IMR-90 (cell line): Measurements from ENCODE around the gene ZFR2. TPM values are rescaled to one million over a fixed set of nuclear protein-coding genes. Genes with fewer than 3 reads are reported as not detected.

Source experiments
- ATAC-seq: fragments of 200-7000 bp; cut with Tn5 transposase; 2 replicates; pipeline ENCODE4 v1.9.1; 2020; ENCODE audit warnings: low read depth, mild to moderate bottlenecking, moderate library complexity
- BruUV-seq: library from RNA; stranded (reverse); fragments of 400-500 nt; replicated peaks from 2 replicates; lab custom pipeline; 2021; lab: Mats Ljungman, UMichigan
- CTCF ChIA-PET: fragments of 300-600 bp; formaldehyde crosslinking; extraction: SDS; loops from one replicate; lab custom pipeline; 2021; ENCODE audit warnings: antibody characterized with exemption; lab: Yijun Ruan, JAX
- POLR2A ChIA-PET: fragments of 300-600 bp; sonication (Branson Sonifier 250); formaldehyde crosslinking; loops from one replicate; lab custom pipeline; 2022; ENCODE audit warnings: antibody characterized with exemption; ENCODE audit not compliant: unreplicated experiment; lab: Charles Lee
- DNase-seq: peaks from one replicate; pipeline ENCODE4 v3.0.0; 2013
- H2AFZ ChIP-seq: replicated peaks from 2 replicates; pipeline ENCODE3; 2013; ENCODE audit warnings: low read length, mild to moderate bottlenecking; ENCODE audit not compliant: poor library complexity
- H2AK5ac ChIP-seq: 2 replicates; pipeline ENCODE4 v1.6.1; 2013; ENCODE audit warnings: low read depth, low read length, inconsistent platforms
- H2AK9ac ChIP-seq: replicated peaks from 2 replicates; pipeline ENCODE3; 2013; ENCODE audit warnings: mild to moderate bottlenecking, low read depth, low read length, moderate library complexity; ENCODE audit not compliant: poor library complexity
- H2BK120ac ChIP-seq: 2 replicates; pipeline ENCODE4 v1.6.1; 2013; ENCODE audit warnings: low read depth, low read length, inconsistent platforms
- H2BK15ac ChIP-seq: 3 replicates; pipeline ENCODE4 v1.6.1; 2013; ENCODE audit warnings: low read depth, low read length, inconsistent platforms
- H2BK20ac ChIP-seq: 2 replicates; pipeline ENCODE4 v1.6.1; 2013; ENCODE audit warnings: low read depth, mild to moderate bottlenecking, inconsistent platforms, low read length, moderate library complexity
- H2BK5ac ChIP-seq: 2 replicates; pipeline ENCODE4 v1.6.1; 2013; ENCODE audit warnings: mild to moderate bottlenecking, low read depth, low read length, inconsistent platforms; ENCODE audit not compliant: poor library complexity, severe bottlenecking
- H3K14ac ChIP-seq: replicated peaks from 2 replicates; pipeline ENCODE4 v1.6.1; 2013; ENCODE audit warnings: low read depth, low read length, inconsistent platforms
- H3K18ac ChIP-seq: 2 replicates; pipeline ENCODE4 v1.6.1; 2013; ENCODE audit warnings: low read depth, low read length, control low read depth
- H3K23ac ChIP-seq: 2 replicates; pipeline ENCODE4 v1.6.1; 2013; ENCODE audit warnings: low read depth, low read length, inconsistent platforms
- H3K27ac ChIP-seq: 2 replicates; pipeline ENCODE4 v1.5.1; 2013; ENCODE audit warnings: mild to moderate bottlenecking, control low read depth, low read length; ENCODE audit not compliant: insufficient read depth
- H3K27me3 ChIP-seq: 2 replicates; pipeline ENCODE4 v1.6.1; 2013; ENCODE audit warnings: low read length; ENCODE audit not compliant: control insufficient read depth, insufficient read depth
- H3K36me3 ChIP-seq: 2 replicates; pipeline ENCODE4 v1.6.1; 2013; ENCODE audit warnings: low read length, mixed read lengths; ENCODE audit not compliant: control insufficient read depth, insufficient read depth
- H3K4ac ChIP-seq: 2 replicates; pipeline ENCODE4 v1.6.1; 2013; ENCODE audit warnings: low read depth, low read length, inconsistent platforms
- H3K4me1 ChIP-seq: 2 replicates; pipeline ENCODE4 v1.6.1; 2013; ENCODE audit warnings: low read length, mixed read lengths; ENCODE audit not compliant: control insufficient read depth, insufficient read depth
- H3K4me2 ChIP-seq: 2 replicates; pipeline ENCODE4 v1.6.1; 2013; ENCODE audit warnings: low read depth, mild to moderate bottlenecking, control low read depth, low read length, moderate library complexity
- H3K4me3 ChIP-seq: 2 replicates; pipeline ENCODE4 v1.5.1; 2013; ENCODE audit warnings: low read depth, mild to moderate bottlenecking, control low read depth, low read length, moderate library complexity; ENCODE audit not compliant: insufficient read depth
- H3K56ac ChIP-seq: 2 replicates; pipeline ENCODE4 v1.6.1; 2013; ENCODE audit warnings: low read length, inconsistent platforms; ENCODE audit not compliant: insufficient read depth; ENCODE audit errors: extremely low read depth
- H3K79me1 ChIP-seq, 2 experiments: 2 replicates each; pipeline ENCODE4 v1.6.1; 2013; ENCODE audit warnings: low read length in 2 of 2, inconsistent platforms in 1 of 2, low read depth in 1 of 2
- H3K9ac ChIP-seq: 2 replicates; pipeline ENCODE4 v1.6.1; 2013; ENCODE audit warnings: low read depth, low read length, control low read depth
- H3K9me1 ChIP-seq: 2 replicates; pipeline ENCODE4 v1.6.1; 2013; ENCODE audit warnings: low read length, inconsistent platforms; ENCODE audit not compliant: insufficient read depth
- H3K9me3 ChIP-seq: 2 replicates; pipeline ENCODE4 v1.6.1; 2013; ENCODE audit warnings: low read length; ENCODE audit not compliant: control insufficient read depth, insufficient read depth
- H4K20me1 ChIP-seq: 2 replicates; pipeline ENCODE4 v1.6.1; 2013; ENCODE audit warnings: low read length, inconsistent platforms; ENCODE audit not compliant: insufficient read depth
- H4K5ac ChIP-seq: 2 replicates; pipeline ENCODE4 v1.6.1; 2013; ENCODE audit warnings: mild to moderate bottlenecking, low read depth, low read length, control low read depth
- H4K8ac ChIP-seq, 2 experiments: 2 replicates each; pipeline ENCODE4 v1.6.1; 2013; ENCODE audit warnings: low read depth in 2 of 2, low read length in 2 of 2, control low read depth in 1 of 2, inconsistent platforms in 1 of 2
- H4K91ac ChIP-seq: 2 replicates; pipeline ENCODE4 v1.6.1; 2013; ENCODE audit warnings: low read depth, low read length, inconsistent platforms; ENCODE audit not compliant: insufficient read depth
- BHLHE40 ChIP-seq: fragments of 150-350 bp; IDR thresholded peaks from 2 replicates; pipeline ENCODE4 v1.6.1; 2016; ENCODE audit warnings: mild to moderate bottlenecking, low read depth, low read length
- CEBPB ChIP-seq: IDR thresholded peaks from 2 replicates; pipeline ENCODE4 v1.6.1; 2012; ENCODE audit warnings: low read depth, low read length, improper control_type of control experiment
- CHD1 ChIP-seq: IDR thresholded peaks from 2 replicates; pipeline ENCODE4 v1.6.1; 2012; ENCODE audit warnings: low read depth, low read length, improper control_type of control experiment
- RCOR1 ChIP-seq: IDR thresholded peaks from 2 replicates; pipeline ENCODE4 v1.6.1; 2012; ENCODE audit warnings: mild to moderate bottlenecking, low read length, improper control_type of control experiment; ENCODE audit not compliant: insufficient replicate concordance
- WGBS, 2 experiments: methylation state at CpG; one replicate each; pipeline versions ENCODE4 v1.1.5 to v1.1.7; 2013; ENCODE audit warnings: missing lambda C conversion rate in 2 of 2; ENCODE audit not compliant: insufficient read length in 1 of 2; ENCODE audit errors: extremely low coverage in 2 of 2; 5-methylcytosine and 5-hydroxymethylcytosine counted together
- dilution Hi-C: fragments of 300-500 bp; cut with HindIII; formaldehyde crosslinking; loops from one replicate; pipeline ENCODE4 v1.14.3; 2018; ENCODE audit warnings: low sequenced_read_pairs; ENCODE audit not compliant: unreplicated experiment
- in situ Hi-C: fragments of 300-500 bp; cut with MboI; formaldehyde crosslinking; loops from 3 replicates; pipeline ENCODE4 v1.14.3; 2019; ENCODE audit warnings: low sequenced_read_pairs, inconsistent platforms, mixed read lengths
- intact Hi-C: fragments of 100-400 bp; cut with micrococcal nuclease; formaldehyde crosslinking; loops from 2 replicates; pipeline ENCODE4 v1.10.0; 2022
- polyA plus RNA-seq, 3 experiments: library from polyadenylated mRNA; depleted of rRNA; stranded (reverse); fragments of >200 nt; gene quantifications; 2 replicates each; pipeline ENCODE4 v1.2.3, GENCODE V29; 2012; ENCODE audit warnings: low replicate concordance in 1 of 3
- total RNA-seq: library from RNA; depleted of rRNA; stranded (reverse); fragments of >200 nt; gene quantifications from 2 replicates; pipeline ENCODE4 v1.2.3, GENCODE V29; 2012

The ZFR2 gene
- total and polyA plus RNA-seq, 2 of the 4 experiments (the other 2 are of a cell fraction), result 0.19 TPM; not detected in 1

DNA sequence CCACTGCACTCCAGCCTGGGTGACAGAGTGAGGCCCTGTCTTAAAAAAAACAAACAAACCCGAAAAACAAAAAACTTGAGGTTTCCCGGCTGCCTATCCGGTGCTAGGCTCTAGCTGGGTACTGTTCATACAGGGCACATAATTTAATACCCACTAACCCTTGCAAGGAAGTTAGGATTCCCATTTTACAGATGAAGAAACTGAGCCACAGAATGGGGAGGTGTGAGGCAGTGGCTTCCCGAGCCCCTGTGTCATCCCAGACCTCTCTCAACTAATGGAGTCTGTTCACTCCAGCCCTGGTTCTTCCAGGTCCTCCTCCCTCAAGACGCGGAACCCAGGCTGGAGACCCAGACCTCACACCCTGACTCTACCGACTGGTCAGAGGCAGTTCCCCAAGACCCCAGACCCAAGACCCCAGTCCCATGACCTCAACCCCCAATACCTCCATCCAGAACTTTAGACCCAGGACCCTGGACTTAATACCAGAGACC is 107.9 kb downstream of the ZFR2 start:
- CTCF ChIA-PET, result interaction anchor here (0.5 to 0.7 kb wide), 3 partner anchors 29 to 1675 kb away, joined by 3 to 4 read pairs (median 4); no protein-coding TSS in a partner anchor
- H3K27me3 ChIP-seq, result no peaks in the 10 kb centered on the region

More for the DNA sequence above, 107.9 kb downstream of the ZFR2 start:
- ATAC-seq (no peak), DNase-seq (peak; percentile 8)
- Histone ChIP-seq H3K4me2 (peak overlapping the region; percentile 89), H3K4ac (peak overlapping the region; percentile 84), H4K8ac (peak overlapping the region; percentile 80 to 97; a peak in 3 of 4 replicates), H3K9me1 (peaks cover 3% of the 10 kb centered on the region; the same call in 1 of the 2 replicates), H2BK20ac (no peak overlapping the region), H3K18ac (peak overlapping the region; percentile 35), H2BK5ac (peak overlapping the region; percentile 77), H3K14ac (peak overlapping the region; percentile 96), H3K4me3 (peak overlapping the region; percentile 87), H4K20me1 (no peaks in the 10 kb centered on the region), H3K9ac (peak overlapping the region; percentile 95), H3K9me3 (no peaks in the 10 kb centered on the region), H3K36me3 (peaks cover 8% of the 10 kb centered on the region; the same call in 1 of the 2 replicates), H4K5ac (peak overlapping the region; percentile 76), H2AK9ac (peak overlapping the region; percentile 98), H4K91ac (peak overlapping the region; percentile 80), H3K27ac (peak overlapping the region; percentile 88), H2AFZ (peak overlapping the region; percentile 99), H2AK5ac (peak overlapping the region; percentile 96), H3K23ac (peak overlapping the region; percentile 87), H3K79me1 (peaks cover 18 to 33% of the 10 kb centered on the region in 2 experiments), H3K56ac (peak overlapping the region; percentile 83), H3K4me1 (peaks cover 2% of the 10 kb centered on the region; the same call in 1 of the 2 replicates), H2BK120ac (peak overlapping the region; percentile 13; the same call in 1 of the 2 replicates), H2BK15ac (no peak overlapping the region)
- intact Hi-C loops (no loop called here), in situ Hi-C loops (no loop called here), dilution Hi-C loops (no loop called here)
- peak; percentile 78 for TF ChIP-seq RCOR1
- TF ChIP-seq CHD1, result no peak
- TF ChIP-seq BHLHE40, result no peak
- TF ChIP-seq CEBPB, result no peak
- WGBS, 2 experiments, result 35% methylated on average over 4 of the region's 7 CpGs; no CpG with 5 or more reads in 1 of the 2 experiments
- BruUV-seq, result no TSS peak
- POLR2A ChIA-PET, result interaction anchor here (0.6 kb wide), 2 partner anchors 227 to 251 kb away, joined by 3 to 7 read pairs; no protein-coding TSS in a partner anchor
